SK-N-SH (cell line): ENCODE results near the gene TYW3. TPM values are rescaled to one million over a fixed set of nuclear protein-coding genes. Genes with fewer than 3 reads are reported as not detected.

Experiments
- CTCF ChIA-PET: fragments of 300-600, 350-600 bp; formaldehyde crosslinking; extraction: SDS; loops from one replicate; lab custom pipeline; 2021; lab: Yijun Ruan, JAX
- POLR2A ChIA-PET: fragments of 350-600 bp; sonication (Branson Sonifier 250); formaldehyde crosslinking; extraction: SDS; loops from one replicate; lab custom pipeline; 2020; ENCODE audit warnings: antibody characterized with exemption, inconsistent platforms; lab: Yijun Ruan, JAX
- DNase-seq: peaks from one replicate; pipeline ENCODE4 v3.0.0; 2012
- H2AFZ ChIP-seq: fragments of 200-600 bp; sonication (generic); 2 replicates; pipeline ENCODE4 v1.8.1; 2016; ENCODE audit warnings: antibody characterized with exemption, mild to moderate bottlenecking, low read depth
- H3F3A ChIP-seq: fragments of 200-600 bp; sonication (generic); replicated peaks from 2 replicates; pipeline ENCODE3; 2016; ENCODE audit warnings: antibody characterized with exemption, mild to moderate bottlenecking; ENCODE audit not compliant: insufficient read depth
- H3K27ac ChIP-seq, 2 experiments: fragments of 200-500 bp in 1 of 2; fragments of 200-600 bp in 1 of 2; sonication (Bioruptor generic) in 1 of 2; sonication (generic), shearing (Covaris generic) in 1 of 2; 2 replicates each; pipeline versions ENCODE4 v1.5.1 to v1.6.1; 2014 to 2016; ENCODE audit warnings: low read depth in 2 of 2, inconsistent platforms in 1 of 2, low read length in 1 of 2, mild to moderate bottlenecking in 1 of 2, mixed read lengths in 1 of 2
- H3K27me3 ChIP-seq: fragments of 200-600 bp; sonication (generic), shearing (Covaris generic); 2 replicates; pipeline ENCODE4 v1.6.1; 2016; ENCODE audit warnings: mixed run types; ENCODE audit not compliant: insufficient read depth
- H3K36me3 ChIP-seq, 2 experiments: fragments of 200-500 bp in 1 of 2; fragments of 200-600 bp in 1 of 2; sonication (Bioruptor generic) in 1 of 2; sonication (generic) in 1 of 2; replicated peaks in 1 of 2; 2 replicates each; pipeline versions ENCODE3 to v1.5.1; 2014 to 2016; ENCODE audit warnings: low read length in 1 of 2, mild to moderate bottlenecking in 1 of 2; ENCODE audit not compliant: insufficient read depth in 2 of 2, control insufficient read depth in 1 of 2
- H3K4me1 ChIP-seq, 2 experiments: fragments of 200-500 bp in 1 of 2; fragments of 200-600 bp in 1 of 2; sonication (Bioruptor generic) in 1 of 2; sonication (generic), shearing (Covaris generic) in 1 of 2; 2 replicates each; pipeline versions ENCODE4 v1.5.1 to v1.6.1; 2014 to 2016; ENCODE audit warnings: low read depth in 1 of 2, low read length in 1 of 2, mixed run types in 1 of 2; ENCODE audit not compliant: insufficient read depth in 2 of 2, control insufficient read depth in 1 of 2
- H3K4me2 ChIP-seq: fragments of 200-600 bp; sonication (generic), shearing (Covaris generic); 2 replicates; pipeline ENCODE4 v1.6.1; 2017; ENCODE audit warnings: mixed run types
- H3K4me3 ChIP-seq, 2 experiments: fragments of 200-500 bp in 1 of 2; fragments of 200-600 bp in 1 of 2; sonication (Bioruptor generic) in 1 of 2; sonication (generic), shearing (Covaris generic) in 1 of 2; 2 replicates each; pipeline versions ENCODE4 v1.5.1 to v1.8.1; 2014 to 2016; ENCODE audit warnings: low read depth in 2 of 2, inconsistent platforms in 1 of 2, low read length in 1 of 2, mild to moderate bottlenecking in 1 of 2, mixed read lengths in 1 of 2, moderate library complexity in 1 of 2
- H3K79me2 ChIP-seq: fragments of 200-600 bp; sonication (generic); 2 replicates; pipeline ENCODE4 v1.8.1; 2017; ENCODE audit warnings: mild to moderate bottlenecking; ENCODE audit not compliant: insufficient read depth
- H3K9ac ChIP-seq: fragments of 200-600 bp; sonication (generic); 2 replicates; pipeline ENCODE4 v1.6.1; 2017; ENCODE audit warnings: mixed run types
- H3K9me2 ChIP-seq: fragments of 200-600 bp; sonication (generic); 2 replicates; pipeline ENCODE4 v1.6.1; 2017; ENCODE audit warnings: mixed run types
- H3K9me3 ChIP-seq: fragments of 200-600 bp; sonication (generic); 2 replicates; pipeline ENCODE4 v1.6.1; 2017; ENCODE audit warnings: mixed run types, mild to moderate bottlenecking, moderate library complexity
- H4K20me1 ChIP-seq: fragments of 200-600 bp; sonication (generic); 2 replicates; pipeline ENCODE4 v1.6.1; 2017; ENCODE audit warnings: mild to moderate bottlenecking, mixed run types; ENCODE audit not compliant: insufficient read depth
- CHD2 ChIP-seq: fragments of 150-350 bp; IDR thresholded peaks from 2 replicates; pipeline ENCODE4 v1.6.1; 2018; ENCODE audit warnings: low read length; ENCODE audit not compliant: partially characterized antibody
- CTCF ChIP-seq: fragments of 200-600 bp; sonication (generic); IDR thresholded peaks from 2 replicates; pipeline ENCODE4 v1.6.1; 2017; ENCODE audit warnings: antibody characterized with exemption, mild to moderate bottlenecking, moderate library complexity
- EP300 ChIP-seq, 2 experiments: IDR thresholded peaks; 2 replicates each; pipeline versions ENCODE4 v1.4.0 to v1.6.1; 2012; ENCODE audit warnings: borderline replicate concordance in 1 of 2, low read depth in 1 of 2, low read length in 1 of 2
- FOSL2 ChIP-seq: IDR thresholded peaks from 2 replicates; pipeline ENCODE4 v1.4.0; 2012; ENCODE audit warnings: low read depth, mild to moderate bottlenecking, moderate library complexity, borderline replicate concordance
- FOXJ3 ChIP-seq: sonication (generic); formaldehyde crosslinking; IDR thresholded peaks from 2 replicates; pipeline ENCODE4 v1.5.1; 2020; ENCODE audit warnings: mild to moderate bottlenecking, missing genetic modification reagents
- GABPA ChIP-seq: IDR thresholded peaks from 2 replicates; pipeline ENCODE4 v1.4.0; 2012; ENCODE audit warnings: low read depth, mild to moderate bottlenecking
- GATA2 ChIP-seq: sonication (generic); formaldehyde crosslinking; IDR thresholded peaks from 2 replicates; pipeline ENCODE4 v1.5.0; 2020; ENCODE audit warnings: mild to moderate bottlenecking, missing genetic modification reagents
- IRF3 ChIP-seq: fragments of 150-350 bp; IDR thresholded peaks from 2 replicates; pipeline ENCODE4 v1.6.1; 2016; ENCODE audit warnings: mild to moderate bottlenecking, low read depth, low read length
- MEF2A ChIP-seq: IDR thresholded peaks from 2 replicates; pipeline ENCODE4 v1.4.0; 2012; ENCODE audit warnings: low read depth, borderline replicate concordance
- MXI1 ChIP-seq: IDR thresholded peaks from 2 replicates; pipeline ENCODE4 v1.6.1; 2012; ENCODE audit warnings: mild to moderate bottlenecking, low read depth, low read length, improper control_type of control experiment
- NRF1 ChIP-seq: IDR thresholded peaks from 2 replicates; pipeline ENCODE4 v1.6.1; 2012; ENCODE audit warnings: low read depth, mild to moderate bottlenecking, low read length
- PBX3 ChIP-seq: IDR thresholded peaks from 2 replicates; pipeline ENCODE4; 2012
- RAD21 ChIP-seq: IDR thresholded peaks from 2 replicates; pipeline ENCODE4 v1.6.1; 2012; ENCODE audit warnings: mild to moderate bottlenecking, low read length
- RCOR1 ChIP-seq: fragments of 150-350 bp; IDR thresholded peaks from 2 replicates; pipeline ENCODE4 v1.6.1; 2017; ENCODE audit warnings: antibody characterized with exemption, low read length
- REST ChIP-seq: IDR thresholded peaks from 2 replicates; pipeline ENCODE4 v1.6.1; 2012; ENCODE audit warnings: mild to moderate bottlenecking, low read depth, low read length, moderate library complexity
- RFX5 ChIP-seq: IDR thresholded peaks from 2 replicates; pipeline ENCODE4 v1.6.1; 2012; ENCODE audit warnings: mild to moderate bottlenecking, improper control_type of control experiment, low read length
- SIN3A ChIP-seq: IDR thresholded peaks from 2 replicates; pipeline ENCODE4 v1.6.1; 2012; ENCODE audit warnings: low read depth, mild to moderate bottlenecking, low read length, moderate library complexity, borderline replicate concordance
- USF1 ChIP-seq: IDR thresholded peaks from 2 replicates; pipeline ENCODE4 v1.4.0; 2012; ENCODE audit warnings: low read depth, borderline replicate concordance
- USF2 ChIP-seq: fragments of 150-350 bp; IDR thresholded peaks from 2 replicates; pipeline ENCODE4 v1.6.1; 2017; ENCODE audit warnings: antibody characterized with exemption, low read length, low read depth, borderline replicate concordance
- WGBS: methylation state at CpG from one replicate; pipeline ENCODE4 v1.1.6; 2017; ENCODE audit warnings: low lambda C conversion rate; 5-methylcytosine and 5-hydroxymethylcytosine counted together
- polyA plus RNA-seq, 3 experiments: library from polyadenylated mRNA; depleted of rRNA; stranded (reverse); fragments of >200 nt; gene quantifications; 2 replicates each; pipeline ENCODE4 v1.2.3, GENCODE V29; 2012

The TYW3 gene
- polyA plus RNA-seq, 1 of the 3 experiments (the other 2 are of a cell fraction), result 9.2 TPM

GRCh38 chr1:74699331-74699730, 33.6 kb upstream of the TYW3 start (continued):
- TF ChIP-seq MEF2A (no peak), RAD21 (no peak), FOXJ3 (CRISPR knock-in tag) (no peak), CHD2 (no peak), RCOR1 (no peak), PBX3 (no peak), FOSL2 (no peak), SIN3A (no peak), EP300 (IDR thresholded peaks at IDR 0.05; ENCODE audit: borderline replicate concordance in 1 of 2, low read depth in 1 of 2, low read length in 1 of 2) (no peak)
- TF ChIP-seq, all 33 proteins: peak for 0

- Histone ChIP-seq H4K20me1 (no peaks in the 10 kb centered on the region), H3K79me2 (no peaks in the 10 kb centered on the region), H3K9me2 (no peaks in the 10 kb centered on the region), H3K27ac (no peak overlapping the region), H3K4me2 (no peak overlapping the region), H3K9me3 (no peaks in the 10 kb centered on the region), H3K4me3 (no peak overlapping the region), H3K36me3 (peaks cover 26 to 30% of the 10 kb centered on the region in 2 experiments), H3K27me3 (no peaks in the 10 kb centered on the region), H3F3A (no peaks in the 10 kb centered on the region), H2AFZ (no peak overlapping the region), H3K9ac (no peak overlapping the region), H3K4me1 (no peaks in the 10 kb centered on the region)
- WGBS, result 98% methylated on average over 6 of the region's 6 CpGs
- DNase-seq, result no peak
- ChIA-PET POLR2A (no interaction called here), CTCF (interaction anchor here (1.1 to 1.5 kb wide), 2 partner anchors 14 to 193 kb away, joined by 3 to 5 read pairs; no protein-coding TSS in a partner anchor)
- TF ChIP-seq IRF3, result no peak
- TF ChIP-seq GABPA, result no peak
- no peak for TF ChIP-seq GATA2 (CRISPR knock-in tag)
- no peak for TF ChIP-seq CHD2
- TF ChIP-seq REST, result no peak
- no peak for TF ChIP-seq MEF2A
- TF ChIP-seq USF1, result no peak
- no peak for TF ChIP-seq RCOR1
- no peak for TF ChIP-seq EP300 (IDR thresholded peaks at IDR 0.05; ENCODE audit: borderline replicate concordance in 1 of 2, low read depth in 1 of 2, low read length in 1 of 2)
- TF ChIP-seq FOSL2, result no peak
- no peak for TF ChIP-seq RAD21
- TF ChIP-seq MXI1, result no peak
- TF ChIP-seq NRF1, result no peak
- no peak for TF ChIP-seq CTCF
- no peak for TF ChIP-seq FOXJ3 (CRISPR knock-in tag)
- TF ChIP-seq RFX5, result no peak
- no peak for TF ChIP-seq USF2
Measured at GRCh38 chr1:74703386-74704182, 29.4 kb upstream of the TYW3 start.
